K562 (cell line): Measurements from ENCODE around the gene LY6G6D. TPM values are rescaled to one million over a fixed set of nuclear protein-coding genes. Genes with fewer than 3 reads are reported as not detected.

Experiments used
- ATF1 ChIP-seq, 2 experiments: fragments of 450-650 bp in 1 of 2; IDR thresholded peaks; 2 replicates each; pipeline ENCODE4 v1.6.1; 2016; ENCODE audit warnings: missing compliant biosample characterization in 1 of 2, missing genetic modification characterization in 1 of 2
- CC2D1A ChIP-seq: fragments of 450-650 bp; IDR thresholded peaks from 2 replicates; pipeline ENCODE4 v1.6.1; 2017; ENCODE audit warnings: mild to moderate bottlenecking
- CHD4 ChIP-seq: fragments of 200-600 bp; sonication (generic); IDR thresholded peaks from 3 replicates; pipeline ENCODE4 v1.6.1; 2012; ENCODE audit warnings: low read depth, mild to moderate bottlenecking, mixed read lengths, low read length, inconsistent platforms; ENCODE audit not compliant: insufficient read depth, insufficient replicate concordance, poor library complexity, severe bottlenecking
- HCFC1 ChIP-seq: IDR thresholded peaks from 2 replicates; pipeline ENCODE4 v1.6.1; 2012; ENCODE audit warnings: low read depth, low read length, improper control_type of control experiment
- MAFF ChIP-seq: IDR thresholded peaks from 2 replicates; pipeline ENCODE4 v1.6.1; 2012; ENCODE audit warnings: low read length, improper control_type of control experiment
- MCM7 ChIP-seq, 2 experiments: fragments of 450-650 bp; IDR thresholded peaks; 2 replicates each; pipeline ENCODE4 v1.6.1; 2016 to 2018
- NR2C1 ChIP-seq, 2 experiments: fragments of 450-650 bp; IDR thresholded peaks; 2 replicates each; pipeline ENCODE4 v1.6.1; 2017; ENCODE audit warnings: mild to moderate bottlenecking in 2 of 2, antibody characterized with exemption in 1 of 2, inconsistent platforms in 1 of 2, missing compliant biosample characterization in 1 of 2, missing genetic modification characterization in 1 of 2
- RBBP5 ChIP-seq: fragments of 200-600 bp; sonication (generic); IDR thresholded peaks from 2 replicates; pipeline ENCODE4 v1.6.1; 2012; ENCODE audit warnings: borderline replicate concordance, mild to moderate bottlenecking, low read length, control low read depth, inconsistent platforms; ENCODE audit not compliant: insufficient read depth, poor library complexity, severe bottlenecking
- RBM34 ChIP-seq: fragments of 200-400 bp; formaldehyde crosslinking; IDR thresholded peaks from 2 replicates; pipeline ENCODE4 v1.6.1; 2018; ENCODE audit warnings: low read length, borderline replicate concordance; ENCODE audit not compliant: insufficient read depth
- SLC30A9 ChIP-seq: fragments of 250-450 bp; sonication (Bioruptor Pico); IDR thresholded peaks from 2 replicates; pipeline ENCODE4 v1.8.0; 2022; ENCODE audit warnings: mild to moderate bottlenecking, moderate library complexity
- SNIP1 ChIP-seq: fragments of 450-650 bp; IDR thresholded peaks from 2 replicates; pipeline ENCODE4 v1.7.1; 2017; ENCODE audit warnings: low read depth, mild to moderate bottlenecking
- ZBTB8A ChIP-seq: fragments of 450-650 bp; IDR thresholded peaks from 2 replicates; pipeline ENCODE4 v1.6.1; 2018; ENCODE audit warnings: mild to moderate bottlenecking, moderate library complexity; ENCODE audit not compliant: partially characterized antibody
- ZFP36 ChIP-seq: fragments of 150-350 bp; IDR thresholded peaks from 2 replicates; pipeline ENCODE4 v1.6.1; 2018; ENCODE audit warnings: low read length, low read depth; ENCODE audit not compliant: partially characterized antibody
- ZFPM2 ChIP-seq: fragments of 250-450 bp; sonication (Bioruptor Pico); IDR thresholded peaks from 2 replicates; pipeline ENCODE4 v1.5.1; 2022; ENCODE audit warnings: mild to moderate bottlenecking
- ZKSCAN3 ChIP-seq: fragments of 250-450 bp; sonication (Bioruptor Pico); IDR thresholded peaks from 2 replicates; pipeline ENCODE4 v1.4.0; 2020
- ZNF717 ChIP-seq: fragments of 250-450 bp; sonication (Bioruptor Pico); IDR thresholded peaks from 2 replicates; pipeline ENCODE4 v1.5.0; 2021
- polyA plus RNA-seq, 8 experiments: library from polyadenylated mRNA; depleted of rRNA in 4 of 8; stranded (reverse) in 5 of 8; unstranded in 3 of 8; fragments of >200 nt; fragmentation: Nextera tagmentation in 2 of 8; fragmentation: Illumina TruSeq in 1 of 8; extraction: Ambion mirVana in 2 of 8; extraction: Trizol in 1 of 8; gene quantifications; 2 replicates each; pipeline versions ENCODE4 v1.2.1 to v1.2.3, GENCODE V29; 2011 to 2014; ENCODE audit warnings: inconsistent platforms in 1 of 8, missing spikeins in 1 of 8
- total RNA-seq, 7 experiments: library from RNA; depleted of rRNA in 6 of 7; stranded (reverse); fragments of >200 nt in 6 of 7; fragmentation: Illumina TruSeq in 2 of 7; extraction: Trizol in 2 of 7; gene quantifications; 2 replicates each; pipeline versions ENCODE4 v1.2.1 to v1.2.3, GENCODE V29; 2011 to 2021; ENCODE audit warnings: low replicate concordance in 1 of 7
- TF ChIP-seq, protein P1 (sequence below): fragments of 450-650 bp; IDR thresholded peaks from 2 replicates; pipeline ENCODE4 v1.6.1; 2017; ENCODE audit warnings: antibody characterized with exemption
- TF ChIP-seq, protein P2 (sequence below), 3 experiments: fragments of 200-800 bp in 1 of 3; sonication (Bioruptor generic) in 1 of 3; sonication (generic) in 1 of 3; formaldehyde crosslinking in 1 of 3; IDR thresholded peaks; 2 replicates each; pipeline versions ENCODE4 v1.6.1 to v1.8.0; 2016 to 2022; ENCODE audit warnings: mild to moderate bottlenecking in 2 of 3, missing compliant biosample characterization in 2 of 3, missing genetic modification characterization in 2 of 3, missing genetic modification reagents in 1 of 3
- TF ChIP-seq, protein P3 (sequence below): IDR thresholded peaks from 2 replicates; pipeline ENCODE4 v1.6.1; 2011; ENCODE audit warnings: borderline replicate concordance, low read depth, mild to moderate bottlenecking, moderate library complexity, low read length; ENCODE audit not compliant: insufficient read depth, poor library complexity, severe bottlenecking
- TF ChIP-seq, protein P4 (sequence below): fragments of 450-650 bp; IDR thresholded peaks from 2 replicates; pipeline ENCODE4 v1.6.1; 2018; ENCODE audit warnings: mild to moderate bottlenecking, low read depth; ENCODE audit not compliant: partially characterized antibody

LY6G6D gene
- total and polyA plus RNA-seq, 9 of the 15 experiments (the other 6 are each of a cell fraction or from before 2014, with no cell fraction given), result 0.30 to 0.38 TPM; not detected in 7

DNA sequence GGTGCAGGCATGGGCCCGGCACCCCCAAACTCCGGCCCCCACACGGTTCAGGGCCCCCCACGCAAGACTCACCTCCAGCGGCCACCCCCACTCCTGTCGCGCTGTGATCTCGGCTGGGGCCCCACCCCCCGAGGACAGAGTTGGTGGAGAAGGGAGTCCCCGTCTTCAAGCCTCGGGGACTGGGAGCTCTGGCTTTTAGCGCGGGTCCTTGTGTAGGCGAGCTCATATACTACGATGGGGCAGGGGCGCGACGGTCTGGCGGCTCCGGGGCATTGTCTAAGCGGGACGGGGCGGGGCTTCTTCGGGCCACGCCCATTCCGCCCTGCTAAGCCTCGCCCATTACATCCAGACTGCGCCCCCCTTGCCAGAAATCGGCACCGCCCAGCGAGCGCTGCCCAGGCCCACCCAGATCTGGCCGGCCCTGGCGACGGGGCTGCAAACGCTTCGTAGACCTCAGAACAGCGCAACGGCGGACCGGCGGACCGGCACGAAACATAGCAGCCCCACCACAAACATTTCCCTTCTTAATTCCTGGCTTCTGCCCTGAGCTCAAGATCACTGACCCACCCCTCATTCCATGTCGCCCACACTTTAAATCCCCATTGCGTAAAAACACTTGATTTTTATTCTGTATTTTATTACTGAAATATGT, 15.0 kb downstream of the LY6G6D start (continued):
- TF ChIP-seq, protein P1, sequence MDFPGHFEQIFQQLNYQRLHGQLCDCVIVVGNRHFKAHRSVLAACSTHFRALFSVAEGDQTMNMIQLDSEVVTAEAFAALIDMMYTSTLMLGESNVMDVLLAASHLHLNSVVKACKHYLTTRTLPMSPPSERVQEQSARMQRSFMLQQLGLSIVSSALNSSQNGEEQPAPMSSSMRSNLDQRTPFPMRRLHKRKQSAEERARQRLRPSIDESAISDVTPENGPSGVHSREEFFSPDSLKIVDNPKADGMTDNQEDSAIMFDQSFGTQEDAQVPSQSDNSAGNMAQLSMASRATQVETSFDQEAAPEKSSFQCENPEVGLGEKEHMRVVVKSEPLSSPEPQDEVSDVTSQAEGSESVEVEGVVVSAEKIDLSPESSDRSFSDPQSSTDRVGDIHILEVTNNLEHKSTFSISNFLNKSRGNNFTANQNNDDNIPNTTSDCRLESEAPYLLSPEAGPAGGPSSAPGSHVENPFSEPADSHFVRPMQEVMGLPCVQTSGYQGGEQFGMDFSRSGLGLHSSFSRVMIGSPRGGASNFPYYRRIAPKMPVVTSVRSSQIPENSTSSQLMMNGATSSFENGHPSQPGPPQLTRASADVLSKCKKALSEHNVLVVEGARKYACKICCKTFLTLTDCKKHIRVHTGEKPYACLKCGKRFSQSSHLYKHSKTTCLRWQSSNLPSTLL, result no peak
- TF ChIP-seq CC2D1A (no peak), ZKSCAN3 (CRISPR knock-in tag) (no peak), ATF1 (CRISPR knock-in tag; IDR thresholded peaks at IDR 0.05) (no peak), ATF1 (tag; IDR thresholded peaks at IDR 0.05) (peak; percentile 79), SNIP1 (no peak), RBM34 (no peak), NR2C1 (IDR thresholded peaks at IDR 0.05) (no peak), NR2C1 (tag; IDR thresholded peaks at IDR 0.05) (no peak), ZFPM2 (CRISPR knock-in tag) (peak; percentile 99), ZFP36 (no peak), MAFF (no peak), RBBP5 (peak; percentile 22), HCFC1 (no peak; the same call in 1 of the 2 replicates), ZNF717 (CRISPR knock-in tag) (peak; percentile 98), SLC30A9 (0 out of 2 replicates have a peak, but pooled peaks have one; percentile 74), CHD4 (peak; percentile 86), MCM7 (IDR thresholded peaks at IDR 0.05) (no peak), ZBTB8A (no peak)
- TF ChIP-seq, protein P2, sequence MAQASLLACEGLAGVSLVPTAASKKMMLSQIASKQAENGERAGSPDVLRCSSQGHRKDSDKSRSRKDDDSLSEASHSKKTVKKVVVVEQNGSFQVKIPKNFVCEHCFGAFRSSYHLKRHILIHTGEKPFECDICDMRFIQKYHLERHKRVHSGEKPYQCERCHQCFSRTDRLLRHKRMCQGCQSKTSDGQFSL (CRISPR knock-in tag; IDR thresholded peaks at IDR 0.05), result no peak
- TF ChIP-seq, protein P2 (tag; IDR thresholded peaks at IDR 0.05), result peak in 1 of 2 experiments; percentile 78; a peak in 2 of 4 replicates
- TF ChIP-seq, protein P3, sequence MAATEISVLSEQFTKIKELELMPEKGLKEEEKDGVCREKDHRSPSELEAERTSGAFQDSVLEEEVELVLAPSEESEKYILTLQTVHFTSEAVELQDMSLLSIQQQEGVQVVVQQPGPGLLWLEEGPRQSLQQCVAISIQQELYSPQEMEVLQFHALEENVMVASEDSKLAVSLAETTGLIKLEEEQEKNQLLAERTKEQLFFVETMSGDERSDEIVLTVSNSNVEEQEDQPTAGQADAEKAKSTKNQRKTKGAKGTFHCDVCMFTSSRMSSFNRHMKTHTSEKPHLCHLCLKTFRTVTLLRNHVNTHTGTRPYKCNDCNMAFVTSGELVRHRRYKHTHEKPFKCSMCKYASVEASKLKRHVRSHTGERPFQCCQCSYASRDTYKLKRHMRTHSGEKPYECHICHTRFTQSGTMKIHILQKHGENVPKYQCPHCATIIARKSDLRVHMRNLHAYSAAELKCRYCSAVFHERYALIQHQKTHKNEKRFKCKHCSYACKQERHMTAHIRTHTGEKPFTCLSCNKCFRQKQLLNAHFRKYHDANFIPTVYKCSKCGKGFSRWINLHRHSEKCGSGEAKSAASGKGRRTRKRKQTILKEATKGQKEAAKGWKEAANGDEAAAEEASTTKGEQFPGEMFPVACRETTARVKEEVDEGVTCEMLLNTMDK, result no peak
- TF ChIP-seq, protein P4, sequence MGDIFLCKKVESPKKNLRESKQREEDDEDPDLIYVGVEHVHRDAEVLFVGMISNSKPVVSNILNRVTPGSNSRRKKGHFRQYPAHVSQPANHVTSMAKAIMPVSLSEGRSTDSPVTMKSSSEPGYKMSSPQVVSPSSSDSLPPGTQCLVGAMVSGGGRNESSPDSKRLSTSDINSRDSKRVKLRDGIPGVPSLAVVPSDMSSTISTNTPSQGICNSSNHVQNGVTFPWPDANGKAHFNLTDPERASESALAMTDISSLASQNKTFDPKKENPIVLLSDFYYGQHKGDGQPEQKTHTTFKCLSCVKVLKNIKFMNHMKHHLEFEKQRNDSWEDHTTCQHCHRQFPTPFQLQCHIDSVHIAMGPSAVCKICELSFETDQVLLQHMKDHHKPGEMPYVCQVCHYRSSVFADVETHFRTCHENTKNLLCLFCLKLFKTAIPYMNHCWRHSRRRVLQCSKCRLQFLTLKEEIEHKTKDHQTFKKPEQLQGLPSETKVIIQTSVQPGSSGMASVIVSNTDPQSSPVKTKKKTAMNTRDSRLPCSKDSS, result no peak
